ENCODE measurements around the gene SESN2. TPM values are rescaled to one million over a fixed set of nuclear protein-coding genes. Genes with fewer than 3 reads are reported as not detected.

The SESN2 gene
- total RNA-seq, 4 donors from 2014 or later = 8.3 to 18.5 (median 12.8) TPM

DNA sequence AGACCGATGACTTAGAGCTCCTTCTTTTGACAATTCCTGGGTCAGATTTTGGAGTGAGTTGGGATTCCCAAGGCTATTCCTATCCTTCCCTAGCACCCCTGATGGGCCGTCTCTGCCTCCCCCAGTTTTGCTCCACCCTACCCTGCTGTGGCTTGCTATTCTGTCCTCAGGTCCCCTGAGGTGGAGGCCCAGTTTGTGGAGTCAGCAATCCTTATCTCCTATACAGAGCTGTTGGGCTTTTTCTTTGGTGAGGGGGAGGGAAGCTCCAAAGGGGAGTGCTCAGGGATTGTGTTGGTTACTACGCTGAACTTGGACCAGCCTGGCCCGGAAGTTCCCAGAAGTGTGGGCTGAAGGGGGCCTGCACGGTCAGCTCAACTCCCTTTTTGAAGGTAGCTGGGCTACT lies 7.6 kb downstream of the SESN2 start:
- TF ChIP-seq, protein P1, sequence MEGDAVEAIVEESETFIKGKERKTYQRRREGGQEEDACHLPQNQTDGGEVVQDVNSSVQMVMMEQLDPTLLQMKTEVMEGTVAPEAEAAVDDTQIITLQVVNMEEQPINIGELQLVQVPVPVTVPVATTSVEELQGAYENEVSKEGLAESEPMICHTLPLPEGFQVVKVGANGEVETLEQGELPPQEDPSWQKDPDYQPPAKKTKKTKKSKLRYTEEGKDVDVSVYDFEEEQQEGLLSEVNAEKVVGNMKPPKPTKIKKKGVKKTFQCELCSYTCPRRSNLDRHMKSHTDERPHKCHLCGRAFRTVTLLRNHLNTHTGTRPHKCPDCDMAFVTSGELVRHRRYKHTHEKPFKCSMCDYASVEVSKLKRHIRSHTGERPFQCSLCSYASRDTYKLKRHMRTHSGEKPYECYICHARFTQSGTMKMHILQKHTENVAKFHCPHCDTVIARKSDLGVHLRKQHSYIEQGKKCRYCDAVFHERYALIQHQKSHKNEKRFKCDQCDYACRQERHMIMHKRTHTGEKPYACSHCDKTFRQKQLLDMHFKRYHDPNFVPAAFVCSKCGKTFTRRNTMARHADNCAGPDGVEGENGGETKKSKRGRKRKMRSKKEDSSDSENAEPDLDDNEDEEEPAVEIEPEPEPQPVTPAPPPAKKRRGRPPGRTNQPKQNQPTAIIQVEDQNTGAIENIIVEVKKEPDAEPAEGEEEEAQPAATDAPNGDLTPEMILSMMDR (IDR thresholded peaks at IDR 0.05; ENCODE audit: low read depth) = no peak

DNA sequence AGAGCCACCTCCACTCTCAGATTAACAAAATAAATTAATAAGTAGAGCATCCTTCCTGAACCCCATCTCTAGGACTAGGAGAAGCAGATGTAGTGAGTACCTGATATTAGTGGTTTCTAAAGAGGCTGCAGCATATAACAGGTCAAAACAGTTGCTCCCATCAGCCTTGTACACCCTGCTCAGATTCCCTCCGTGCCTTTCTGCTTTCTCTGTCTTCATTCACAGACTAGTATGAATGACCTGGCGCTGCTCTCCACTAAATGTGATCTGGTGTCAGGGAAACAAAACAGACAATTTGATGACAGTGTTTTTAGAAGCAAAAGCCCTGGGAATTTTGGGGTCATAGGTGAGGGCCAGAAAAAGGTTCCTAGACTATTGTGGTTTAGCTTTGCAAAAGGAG lies 8.3 kb downstream of the SESN2 start:
- TF ChIP-seq, protein P1 (IDR thresholded peaks at IDR 0.05; ENCODE audit: low read depth) = no peak

DNA sequence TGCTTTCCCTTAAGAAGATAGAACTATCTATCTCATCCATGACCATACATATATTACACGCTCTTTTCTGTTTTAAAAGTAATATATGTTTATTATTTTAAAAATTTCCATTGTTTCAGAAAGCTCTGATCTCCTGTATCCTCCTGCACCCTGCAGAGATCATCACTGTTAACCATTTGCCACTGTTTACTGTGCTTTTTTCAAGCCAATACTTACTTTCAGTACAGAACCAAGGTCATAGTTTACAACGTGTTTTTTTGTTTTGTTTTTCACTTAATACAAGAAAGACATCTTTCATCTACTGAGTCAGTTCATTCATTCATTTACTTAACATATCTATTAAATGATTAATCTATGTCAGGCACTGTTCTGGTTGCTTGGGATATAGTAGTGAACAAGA lies 10.2 kb downstream of the SESN2 start:
- TF ChIP-seq, protein P1 (IDR thresholded peaks at IDR 0.05; ENCODE audit: low read depth) = no peak

DNA sequence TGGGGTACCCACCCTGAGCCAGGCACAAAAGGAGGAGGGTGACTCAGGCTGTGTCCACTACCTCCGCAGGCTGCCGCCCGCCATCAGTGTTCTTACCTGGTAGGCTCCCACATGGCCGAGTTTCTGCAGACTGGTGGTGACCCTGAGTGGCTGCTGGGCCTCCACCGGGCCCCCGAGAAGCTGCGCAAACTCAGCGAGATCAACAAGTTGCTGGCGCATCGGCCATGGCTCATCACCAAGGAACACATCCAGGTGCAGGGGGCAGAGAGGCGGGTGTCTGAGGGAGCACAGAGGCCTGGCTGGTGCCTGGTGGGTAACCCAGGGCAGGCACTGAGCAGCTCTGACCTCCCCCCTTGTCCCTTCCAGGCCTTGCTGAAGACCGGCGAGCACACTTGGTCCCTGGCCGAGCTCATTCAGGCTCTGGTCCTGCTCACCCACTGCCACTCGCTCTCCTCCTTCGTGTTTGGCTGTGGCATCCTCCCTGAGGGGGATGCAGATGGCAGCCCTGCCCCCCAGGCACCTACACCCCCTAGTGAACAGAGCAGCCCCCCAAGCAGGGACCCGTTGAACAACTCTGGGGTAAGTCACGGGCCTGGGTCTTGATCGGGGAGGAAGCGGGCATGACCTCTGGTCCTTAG lies 13.0 kb downstream of the SESN2 start:
- TF ChIP-seq, protein P1 (IDR thresholded peaks at IDR 0.05; ENCODE audit: low read depth) = no peak

DNA sequence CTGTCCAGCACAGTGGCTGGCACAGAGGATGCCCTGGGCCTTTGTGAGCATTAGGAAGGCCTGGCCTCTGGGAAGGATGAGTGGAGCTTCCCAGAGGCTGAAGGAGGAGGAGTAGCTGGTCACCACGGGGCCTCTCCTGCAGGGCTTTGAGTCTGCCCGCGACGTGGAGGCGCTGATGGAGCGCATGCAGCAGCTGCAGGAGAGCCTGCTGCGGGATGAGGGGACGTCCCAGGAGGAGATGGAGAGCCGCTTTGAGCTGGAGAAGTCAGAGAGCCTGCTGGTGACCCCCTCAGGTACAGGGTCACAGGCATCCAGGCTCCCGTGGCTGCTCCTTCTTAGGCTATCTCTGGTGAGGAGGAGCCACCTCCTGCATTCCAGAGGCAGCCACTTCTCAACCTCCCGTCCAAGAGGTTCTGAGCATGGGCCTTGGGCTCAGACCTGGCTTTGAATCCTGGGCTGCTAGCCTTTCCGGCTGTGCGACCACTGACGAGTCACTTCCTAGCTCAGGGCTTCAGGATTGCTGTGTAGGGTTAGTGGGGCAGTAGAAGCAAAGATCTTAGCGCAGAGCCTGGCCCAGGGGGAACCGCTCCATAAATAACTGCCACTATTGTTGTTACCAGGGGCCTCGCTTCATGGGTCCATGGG lies 14.0 kb downstream of the SESN2 start:
- TF ChIP-seq, protein P1 (IDR thresholded peaks at IDR 0.05; ENCODE audit: low read depth) = no peak

DNA sequence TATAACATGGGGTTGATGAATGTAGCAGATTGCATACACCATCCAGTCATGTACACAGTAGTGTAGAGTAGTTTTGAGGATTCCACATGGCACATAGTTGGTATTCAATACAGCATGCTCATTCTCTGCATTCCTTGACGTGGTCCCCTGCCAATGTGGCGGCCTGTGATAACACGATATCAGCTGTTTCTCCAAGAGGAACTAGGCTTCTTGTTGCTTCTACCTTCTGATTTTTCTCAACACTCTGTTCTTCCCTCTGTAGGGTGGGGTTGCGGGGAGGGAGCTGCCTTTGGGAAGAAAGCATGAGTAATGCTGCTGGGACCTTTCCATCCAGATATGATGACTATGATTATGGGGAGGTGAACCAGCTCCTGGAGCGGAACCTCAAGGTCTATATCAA lies 19.4 kb downstream of the SESN2 start:
- TF ChIP-seq, protein P1 (IDR thresholded peaks at IDR 0.05; ENCODE audit: low read depth) = no peak

DNA sequence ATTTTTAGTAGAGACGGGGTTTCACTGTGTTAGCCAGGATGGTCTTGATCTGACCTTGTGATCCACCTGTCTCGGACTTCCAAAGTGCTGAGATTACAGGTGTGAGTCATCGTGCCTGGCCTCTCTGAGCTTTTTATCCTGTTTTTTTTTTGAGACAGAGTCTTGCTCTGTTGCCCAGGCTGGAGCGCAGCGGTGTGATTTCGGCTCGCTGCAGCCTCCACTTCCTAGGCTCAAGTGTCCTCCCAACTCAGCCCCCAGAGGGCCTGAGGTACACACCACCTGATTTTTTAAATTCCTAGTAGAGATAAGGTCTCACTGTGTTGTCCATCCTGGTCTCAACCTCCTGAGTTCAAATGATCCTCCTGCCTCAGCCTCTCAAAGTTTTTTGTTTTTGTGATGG lies 20.4 kb downstream of the SESN2 start:
- TF ChIP-seq, protein P1 (IDR thresholded peaks at IDR 0.05; ENCODE audit: low read depth) = no peak

Measured in subcutaneous adipose tissue (tissue), 4 donors.